Raji (cell line): ENCODE results near the gene FBH1.

Source experiments
- POLR2A ChIP-seq: IDR thresholded peaks from 2 replicates; pipeline ENCODE4 v1.6.1; 2011; ENCODE audit warnings: low read depth, low read length, control low read depth; ENCODE audit not compliant: insufficient read depth

Gene FBH1

GRCh38 chr10:5873515-5873995 lies 16.5 kb upstream of the FBH1 start:
- no peak for TF ChIP-seq POLR2A

GRCh38 chr10:5876181-5876768 lies 13.8 kb upstream of the FBH1 start:
- no peak for TF ChIP-seq POLR2A

GRCh38 chr10:5882961-5883360 lies 7.1 kb upstream of the FBH1 start:
- TF ChIP-seq POLR2A = no peak

GRCh38 chr10:5885619-5886018 lies 4.4 kb upstream of the FBH1 start:
- no peak for TF ChIP-seq POLR2A

GRCh38 chr10:5887029-5887428 lies 3.0 kb upstream of the FBH1 start:
- TF ChIP-seq POLR2A = no peak

- TF ChIP-seq POLR2A = no peak
Observed at GRCh38 chr10:5887641-5888040, 2.4 kb upstream of the FBH1 start.

GRCh38 chr10:5888351-5888750 lies 1.7 kb upstream of the FBH1 start:
- TF ChIP-seq POLR2A = no peak

- TF ChIP-seq POLR2A = peak; percentile 38; the same call in 1 of the 2 replicates
Observed at GRCh38 chr10:5888843-5889623, 1.0 kb upstream of the FBH1 start.

GRCh38 chr10:5890452-5890915 lies 441 bp downstream of the FBH1 start:
- no peak for TF ChIP-seq POLR2A

- TF ChIP-seq POLR2A = no peak
Observed at GRCh38 chr10:5891009-5891408, 966 bp downstream of the FBH1 start.

GRCh38 chr10:5892007-5892406 lies 2.0 kb downstream of the FBH1 start:
- TF ChIP-seq POLR2A = no peak

GRCh38 chr10:5893321-5893720 lies 3.3 kb downstream of the FBH1 start:
- no peak for TF ChIP-seq POLR2A

- TF ChIP-seq POLR2A = no peak
Observed at GRCh38 chr10:5894403-5894802, 4.4 kb downstream of the FBH1 start.

GRCh38 chr10:5894873-5895272 lies 4.8 kb downstream of the FBH1 start:
- TF ChIP-seq POLR2A = no peak

- TF ChIP-seq POLR2A = no peak
Observed at GRCh38 chr10:5895365-5895764, 5.3 kb downstream of the FBH1 start.

GRCh38 chr10:5895804-5896203 lies 5.8 kb downstream of the FBH1 start:
- no peak for TF ChIP-seq POLR2A
